Ecto neural progenitor cell (in vitro differentiated cells): ENCODE data around the gene CAMSAP3.

Experiments
- DNase-seq: peaks from one replicate; pipeline ENCODE4 v3.0.0-alpha.2; 2018; ENCODE audit warnings: low spot score

Gene CAMSAP3

DNA sequence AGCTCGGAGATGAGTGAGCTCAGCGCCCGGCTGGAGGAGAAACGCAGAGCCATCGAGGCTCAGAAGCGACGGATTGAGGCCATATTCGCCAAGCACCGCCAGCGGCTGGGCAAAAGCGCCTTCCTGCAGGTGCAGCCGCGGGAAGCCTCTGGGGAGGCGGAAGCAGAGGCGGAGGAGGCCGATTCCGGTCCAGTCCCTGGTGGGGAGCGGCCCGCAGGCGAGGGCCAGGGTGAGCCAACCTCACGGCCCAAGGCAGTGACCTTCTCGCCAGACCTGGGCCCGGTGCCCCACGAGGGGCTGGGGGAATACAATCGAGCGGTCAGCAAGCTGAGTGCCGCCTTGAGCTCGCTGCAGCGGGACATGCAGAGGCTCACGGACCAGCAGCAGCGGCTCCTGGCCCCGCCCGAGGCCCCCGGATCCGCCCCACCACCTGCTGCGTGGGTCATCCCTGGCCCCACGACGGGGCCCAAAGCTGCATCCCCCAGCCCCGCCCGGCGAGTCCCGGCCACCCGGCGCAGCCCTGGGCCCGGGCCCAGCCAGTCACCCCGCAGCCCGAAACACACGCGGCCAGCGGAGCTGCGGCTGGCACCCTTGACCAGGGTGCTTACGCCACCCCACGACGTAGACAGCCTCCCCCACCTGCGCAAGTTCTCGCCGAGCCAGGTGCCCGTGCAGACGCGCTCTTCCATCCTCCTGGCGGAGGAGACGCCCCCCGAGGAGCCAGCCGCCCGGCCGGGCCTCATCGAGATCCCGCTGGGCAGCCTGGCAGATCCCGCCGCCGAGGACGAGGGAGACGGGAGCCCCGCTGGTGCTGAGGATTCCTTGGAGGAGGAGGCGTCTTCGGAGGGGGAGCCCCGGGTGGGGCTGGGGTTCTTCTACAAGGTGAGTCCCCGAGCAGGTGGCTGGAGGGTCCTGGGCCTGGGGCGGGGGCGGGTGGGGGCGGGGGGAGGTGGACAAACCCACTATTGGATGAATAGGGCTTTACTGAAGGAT lies 16.9 kb downstream of the CAMSAP3 start:
- no peak for DNase-seq

DNA sequence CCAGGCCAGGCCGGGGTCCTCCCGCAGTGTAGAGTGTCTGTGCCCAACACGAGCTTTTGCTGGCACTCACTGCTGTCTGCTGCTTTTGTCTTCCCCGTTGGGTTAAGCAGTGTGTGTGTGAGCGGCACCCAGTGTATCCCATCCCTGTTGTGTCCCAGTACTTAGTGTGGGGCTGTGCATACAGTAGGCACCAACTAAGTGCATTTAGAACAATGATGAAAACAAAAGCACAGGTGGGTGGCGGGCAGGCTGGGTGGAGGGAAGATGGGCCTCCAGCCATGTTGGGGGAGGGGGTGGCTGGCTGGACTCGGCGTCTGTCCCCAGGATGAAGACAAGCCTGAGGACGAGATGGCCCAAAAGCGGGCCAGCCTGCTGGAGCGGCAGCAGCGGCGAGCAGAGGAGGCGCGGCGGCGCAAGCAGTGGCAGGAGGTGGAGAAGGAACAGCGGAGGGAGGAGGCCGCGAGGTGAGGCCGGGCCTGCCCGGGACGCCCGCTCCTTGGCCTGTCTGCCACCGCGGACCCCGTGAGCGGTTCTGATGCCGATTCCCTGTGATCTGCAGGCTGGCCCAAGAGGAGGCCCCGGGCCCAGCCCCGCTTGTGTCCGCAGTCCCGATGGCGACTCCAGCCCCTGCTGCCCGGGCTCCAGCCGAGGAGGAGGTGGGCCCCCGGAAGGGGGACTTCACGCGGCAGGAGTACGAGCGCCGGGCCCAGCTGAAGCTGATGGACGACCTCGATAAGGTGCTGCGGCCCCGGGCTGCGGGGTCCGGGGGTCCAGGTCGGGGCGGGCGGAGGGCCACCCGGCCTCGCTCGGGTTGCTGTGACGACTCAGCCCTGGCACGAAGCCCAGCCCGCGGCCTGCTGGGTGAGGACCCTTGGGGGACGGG lies 19.4 kb downstream of the CAMSAP3 start:
- DNase-seq = no peak

- DNase-seq = no peak
Observed at GRCh38 chr19:7617172-7617571, 21.5 kb downstream of the CAMSAP3 start.

- DNase-seq = no peak
Observed at GRCh38 chr19:7617735-7618134, 22.1 kb downstream of the CAMSAP3 start.

- no peak for DNase-seq
Observed at GRCh38 chr19:7618348-7618747, 22.7 kb downstream of the CAMSAP3 start.

DNA sequence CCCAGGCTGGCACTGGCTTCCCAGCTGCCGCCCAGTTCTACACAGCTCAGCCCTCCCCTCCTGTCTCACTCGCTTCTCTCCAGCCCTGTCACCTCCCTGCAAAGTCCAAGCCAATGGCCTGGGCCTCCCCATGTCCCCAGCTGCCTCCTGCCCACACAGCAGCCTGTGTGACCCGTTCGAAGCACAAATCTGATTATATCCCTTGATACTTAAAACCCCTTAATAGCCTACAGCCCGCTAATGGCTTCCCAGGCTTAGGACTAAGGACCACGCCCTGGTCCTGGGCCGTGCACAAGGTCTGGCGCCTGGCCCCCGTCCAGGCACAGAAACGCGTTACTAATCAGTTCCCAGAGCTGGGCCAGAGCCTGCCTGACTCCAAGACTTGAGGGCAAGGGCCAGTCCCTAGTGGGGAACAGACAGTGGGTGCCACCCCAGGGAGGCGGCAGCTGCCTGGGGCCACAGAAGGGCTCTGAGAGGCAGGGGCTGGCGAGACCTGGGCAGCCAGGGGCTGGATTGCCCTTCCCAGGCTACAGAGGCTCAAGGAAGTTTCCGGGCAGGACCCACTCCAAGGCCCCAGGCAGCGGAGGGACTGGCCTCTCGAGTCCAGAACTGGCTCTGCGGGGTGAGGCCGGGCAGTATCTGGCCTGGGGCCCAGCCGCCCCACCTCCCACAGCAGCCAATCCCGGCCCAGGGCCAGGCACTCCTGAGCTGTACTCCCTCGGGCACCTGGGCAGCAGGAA lies 23.3 kb downstream of the CAMSAP3 start:
- no peak for DNase-seq

DNA sequence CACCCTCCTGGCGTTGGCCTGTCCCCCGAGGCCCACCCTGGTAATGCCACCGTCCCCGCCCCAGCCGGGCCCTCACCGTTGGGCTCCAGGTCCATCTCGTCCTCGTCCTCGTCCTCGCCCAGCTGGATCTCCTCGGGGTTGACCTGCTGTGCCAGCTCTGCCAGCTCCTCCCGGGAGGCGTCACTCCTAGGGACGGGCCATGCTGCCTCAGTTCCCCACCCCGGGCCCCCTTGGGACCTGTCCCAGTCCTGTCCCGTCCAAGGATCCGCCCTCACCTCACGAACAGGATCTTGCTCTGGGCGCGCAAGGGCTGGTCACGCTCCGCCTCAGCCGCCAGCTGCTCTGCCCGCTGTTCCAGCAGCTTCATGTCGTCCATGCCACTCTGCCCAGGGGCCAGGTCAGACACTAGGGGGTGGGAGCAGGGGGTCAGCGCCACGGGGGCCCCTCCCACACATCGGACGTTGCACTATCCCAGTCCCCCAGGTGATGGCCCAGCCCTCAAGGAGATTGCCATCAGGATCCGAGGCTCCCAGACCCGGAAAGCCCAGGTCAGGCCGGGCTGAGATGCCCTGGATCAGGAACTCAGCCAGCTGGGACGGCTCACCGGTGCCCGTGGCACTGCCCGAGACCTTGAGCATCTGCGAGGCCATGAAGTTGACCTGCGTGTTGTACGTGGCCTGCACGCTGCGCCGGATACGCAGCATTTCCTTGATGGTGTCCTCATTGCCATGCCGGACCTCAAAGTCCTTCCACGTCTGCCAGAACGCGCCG lies 24.2 kb downstream of the CAMSAP3 start:
- DNase-seq = no peak

GRCh38 chr19:7620442-7621412 lies 25.1 kb downstream of the CAMSAP3 start:
- no peak for DNase-seq

GRCh38 chr19:7622933-7623685 lies 27.4 kb downstream of the CAMSAP3 start:
- no peak for DNase-seq

DNA sequence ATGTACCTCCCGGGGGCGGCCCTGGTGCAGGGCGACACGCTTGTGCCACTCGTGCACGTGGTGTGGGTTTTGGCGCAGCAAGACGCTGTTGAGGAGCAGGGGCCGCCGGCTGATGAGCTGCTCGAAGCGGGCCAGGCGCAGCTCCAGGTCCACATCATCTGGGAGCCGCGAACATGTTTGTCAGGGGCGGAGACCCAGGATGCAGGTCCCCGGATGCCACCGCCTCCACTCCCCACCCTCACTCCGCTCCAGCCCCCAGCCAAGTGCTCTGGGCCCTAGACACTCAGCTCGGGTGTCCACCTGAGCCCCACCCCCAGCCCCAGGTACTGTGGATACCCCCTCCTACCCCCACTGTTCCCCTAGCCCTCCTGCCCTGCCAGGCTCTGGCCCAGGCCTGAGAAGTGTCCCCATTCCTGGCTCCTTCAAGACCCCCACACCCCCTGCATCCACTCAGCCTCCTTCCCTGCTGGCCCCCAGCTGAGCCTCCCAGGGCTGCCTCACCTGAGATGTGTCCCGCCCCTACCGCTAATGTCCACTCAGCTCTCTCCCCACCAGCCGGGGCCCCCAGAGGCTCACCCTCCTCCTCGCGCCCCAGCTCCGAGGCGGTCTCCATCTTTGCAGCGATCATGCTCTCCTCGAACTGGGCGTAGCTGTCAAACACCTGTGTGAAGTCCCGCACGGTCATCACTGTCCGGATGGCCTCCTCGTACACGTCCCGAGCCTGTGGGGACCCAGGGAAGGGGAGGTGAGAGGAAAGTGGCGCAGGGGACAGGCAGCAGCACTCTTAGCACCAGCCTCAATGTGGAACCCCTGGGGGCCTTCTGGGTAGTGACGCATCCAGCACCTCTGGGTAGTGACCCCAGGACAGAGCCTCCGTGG lies 28.3 kb downstream of the CAMSAP3 start:
- DNase-seq = no peak

DNA sequence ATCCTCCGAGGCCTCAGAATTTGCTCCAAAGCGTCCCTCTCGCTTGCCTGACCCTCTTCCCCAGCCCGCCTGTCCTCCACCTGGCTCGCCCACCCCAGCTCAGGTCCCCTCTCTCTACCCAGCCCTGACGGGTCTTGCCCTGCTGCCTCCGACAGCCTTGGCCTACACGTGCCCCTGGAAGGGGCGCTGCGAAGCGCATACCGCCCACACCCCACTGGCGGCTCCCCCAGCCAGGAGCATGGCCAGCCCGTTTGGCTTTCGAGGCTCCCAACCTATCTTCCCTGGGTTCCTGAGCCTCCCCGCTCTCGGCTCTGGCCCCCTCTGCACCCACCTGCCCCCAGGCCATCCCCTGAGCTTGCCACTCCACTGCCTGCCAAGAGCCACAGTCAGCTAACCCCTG lies 29.1 kb downstream of the CAMSAP3 start:
- DNase-seq = no peak

GRCh38 chr19:7625763-7626372 lies 30.2 kb downstream of the CAMSAP3 start:
- no peak for DNase-seq

DNA sequence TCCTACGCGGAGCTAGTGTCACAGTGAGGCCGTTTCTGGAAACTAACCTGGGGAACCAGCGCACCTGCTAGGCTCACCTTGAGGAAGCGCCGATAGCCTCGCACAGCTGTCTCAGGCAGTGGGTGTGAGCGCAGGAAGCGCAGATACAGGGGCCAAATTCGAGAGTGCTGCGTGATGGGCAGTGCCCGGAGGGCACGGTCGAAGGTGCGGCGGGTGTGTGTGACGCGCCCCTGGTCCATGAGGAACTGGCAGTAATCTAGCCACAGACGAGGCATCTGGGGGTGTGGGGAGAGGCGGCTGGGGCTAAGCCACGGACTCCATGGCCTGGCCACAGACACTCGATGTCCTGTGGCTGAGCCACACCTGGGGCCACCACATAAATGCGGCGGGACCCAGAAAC lies 31.5 kb downstream of the CAMSAP3 start:
- DNase-seq = no peak

DNA sequence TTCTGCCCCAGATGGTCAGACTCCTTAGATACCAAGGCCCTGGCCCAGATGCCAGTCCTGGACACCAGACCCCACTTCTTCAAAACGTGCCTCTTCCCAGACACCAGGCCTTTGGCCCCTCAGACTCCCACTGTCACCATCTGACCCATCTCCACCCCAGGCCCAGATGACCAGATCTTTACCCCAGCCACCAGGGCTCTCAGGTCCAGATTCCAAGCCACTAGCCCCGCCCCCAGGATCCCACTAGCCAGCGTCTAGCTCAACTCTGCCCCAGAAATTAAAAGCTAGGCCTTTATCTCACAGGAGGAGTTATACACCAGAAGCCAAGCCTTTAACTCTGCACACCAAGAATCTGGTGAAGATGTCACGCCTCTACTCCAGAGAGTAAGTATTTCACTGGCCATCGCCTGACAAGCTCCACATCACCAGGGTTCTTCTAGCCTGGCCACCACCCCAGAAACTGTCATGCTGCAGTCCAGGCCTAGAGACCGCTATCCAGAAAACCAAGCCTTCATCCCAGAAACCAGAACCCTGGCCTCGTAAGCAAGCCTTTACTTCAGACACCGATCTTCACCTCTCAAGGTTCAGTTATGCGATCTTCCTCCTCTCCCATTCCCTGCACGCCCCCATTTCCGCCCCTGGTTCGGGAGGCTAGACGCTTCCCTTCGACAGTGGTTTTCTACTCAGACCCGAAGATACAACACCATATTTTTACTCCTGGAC lies 33.1 kb downstream of the CAMSAP3 start:
- DNase-seq = no peak

DNA sequence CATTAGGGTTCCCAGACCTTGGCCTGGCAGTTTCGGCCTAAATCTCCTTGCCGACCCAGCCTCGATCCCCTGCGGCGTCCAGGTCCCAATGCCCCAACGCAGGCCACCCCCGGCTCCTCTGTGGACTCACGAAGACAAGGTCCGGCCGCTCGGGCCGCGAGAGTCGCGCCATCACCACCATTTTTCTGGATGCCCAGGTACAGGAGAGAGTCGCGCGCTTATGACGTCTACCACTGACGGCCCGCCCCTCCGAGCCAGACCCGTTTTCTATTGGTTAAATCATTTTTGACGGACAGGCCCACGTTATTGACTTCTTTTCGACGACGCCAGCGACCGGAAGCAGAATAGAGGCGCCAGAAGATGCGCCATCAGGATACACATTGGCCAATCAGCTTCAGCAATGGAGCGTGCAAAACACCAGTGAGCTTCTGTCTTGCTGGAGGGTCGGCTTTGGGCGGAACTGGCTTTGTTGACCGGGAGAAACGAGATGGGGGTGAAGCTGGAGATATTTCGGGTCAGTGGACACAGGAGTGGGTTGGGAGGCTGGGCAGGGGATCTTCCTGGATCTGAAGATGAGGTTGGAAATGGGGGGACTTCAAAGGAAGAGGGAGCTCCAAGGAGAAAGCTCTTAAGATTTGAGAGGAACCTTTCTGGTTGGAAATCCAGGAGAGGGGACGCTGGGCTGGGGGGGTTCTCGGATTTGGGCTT lies 33.8 kb downstream of the CAMSAP3 start, which contains the start of the genes PET100 and XAB2:
PET100 (plus strand) TSS at position 447 of the 708 bp plus-strand sequence; CDS start at position 488, 41 bp downstream.
XAB2 (minus strand) TSS at position 199 of the 708 bp plus-strand sequence; CDS start at position 181, 18 bp downstream.
- DNase-seq = peak; percentile 96

- no peak for DNase-seq
Observed at GRCh38 chr19:7631577-7631976, 35.9 kb downstream of the CAMSAP3 start.
